ENCODE results near the gene MRPL55. TPM values are rescaled to one million over a fixed set of nuclear protein-coding genes. Genes with fewer than 3 reads are reported as not detected.

Gene MRPL55
- total RNA-seq, 1 experiment from 2014 or later, result 63.7 TPM

GRCh38 chr1:228110556-228110955 lies 1.5 kb upstream of the MRPL55 start:
- intact Hi-C loops (cut with micrococcal nuclease; ENCODE audit: unreplicated experiment), result loop anchor here (1.0 kb wide), 2 partner anchors 21 to 30 kb away; partner anchors contain the start of gene GUK1
- CTCF ChIA-PET, result interaction anchor here (1.0 to 2.4 kb wide), 4 partner anchors 20 to 111 kb away, joined by 3 to 23 read pairs (median 4); partner anchors contain the start of gene IBA57
- H3K4me1 Mint-ChIP-seq (ENCODE audit: low read depth, unreplicated experiment), result peaks cover 7% of the 10 kb centered on the region
- DNase-seq, result no peak
- H3K27ac Mint-ChIP-seq (ENCODE audit: unreplicated experiment), result peak overlapping the region; percentile 100
- H3K9me3 Mint-ChIP-seq (ENCODE audit: unreplicated experiment), result no peaks in the 10 kb centered on the region
- H3K9me3 ChIP-seq, result no peaks in the 10 kb centered on the region; the same call in 1 of the 2 replicates
- H3K4me3 ChIP-seq (ENCODE audit: low read depth, low read length), result peak overlapping the region; percentile 94; the same call in 1 of the 2 replicates
- TF ChIP-seq, protein P1, sequence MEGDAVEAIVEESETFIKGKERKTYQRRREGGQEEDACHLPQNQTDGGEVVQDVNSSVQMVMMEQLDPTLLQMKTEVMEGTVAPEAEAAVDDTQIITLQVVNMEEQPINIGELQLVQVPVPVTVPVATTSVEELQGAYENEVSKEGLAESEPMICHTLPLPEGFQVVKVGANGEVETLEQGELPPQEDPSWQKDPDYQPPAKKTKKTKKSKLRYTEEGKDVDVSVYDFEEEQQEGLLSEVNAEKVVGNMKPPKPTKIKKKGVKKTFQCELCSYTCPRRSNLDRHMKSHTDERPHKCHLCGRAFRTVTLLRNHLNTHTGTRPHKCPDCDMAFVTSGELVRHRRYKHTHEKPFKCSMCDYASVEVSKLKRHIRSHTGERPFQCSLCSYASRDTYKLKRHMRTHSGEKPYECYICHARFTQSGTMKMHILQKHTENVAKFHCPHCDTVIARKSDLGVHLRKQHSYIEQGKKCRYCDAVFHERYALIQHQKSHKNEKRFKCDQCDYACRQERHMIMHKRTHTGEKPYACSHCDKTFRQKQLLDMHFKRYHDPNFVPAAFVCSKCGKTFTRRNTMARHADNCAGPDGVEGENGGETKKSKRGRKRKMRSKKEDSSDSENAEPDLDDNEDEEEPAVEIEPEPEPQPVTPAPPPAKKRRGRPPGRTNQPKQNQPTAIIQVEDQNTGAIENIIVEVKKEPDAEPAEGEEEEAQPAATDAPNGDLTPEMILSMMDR (IDR thresholded peaks at IDR 0.05; ENCODE audit: insufficient read depth in 1 of 2, low read depth in 1 of 2, low read length in 1 of 2, severe bottlenecking in 1 of 2, unreplicated experiment in 1 of 2), result no peak
- POLR2A ChIA-PET, result interaction anchor here (0.6 to 1.4 kb wide), 7 partner anchors 16 to 323 kb away, joined by 3 to 18 read pairs (median 7); partner anchors contain the start of genes ARF1, GUK1 and IBA57
- H3K4me1 ChIP-seq, result peaks cover 8% of the 10 kb centered on the region
- peaks cover 18% of the 10 kb centered on the region for H3K36me3 Mint-ChIP-seq (ENCODE audit: insufficient read depth, unreplicated experiment)
- no peaks in the 10 kb centered on the region for H3K27me3 ChIP-seq (replicated peaks; ENCODE audit: control insufficient read depth, insufficient read depth, low read length)
- H3K27me3 Mint-ChIP-seq (ENCODE audit: insufficient read depth, unreplicated experiment), result no peaks in the 10 kb centered on the region
- H3K4me3 Mint-ChIP-seq (ENCODE audit: unreplicated experiment), result peak overlapping the region; percentile 99
- H3K36me3 ChIP-seq (ENCODE audit: control insufficient read depth, insufficient read depth, low read length), result no peaks in the 10 kb centered on the region
- TSS peak; percentile 68 for BruUV-seq (replicated peaks)

- Histone ChIP-seq H3K9me3 (no peaks in the 10 kb centered on the region; the same call in 1 of the 2 replicates), H3K4me1 (peaks cover 8% of the 10 kb centered on the region), H3K36me3 (ENCODE audit: control insufficient read depth, insufficient read depth, low read length) (no peaks in the 10 kb centered on the region), H3K27me3 (replicated peaks; ENCODE audit: control insufficient read depth, insufficient read depth, low read length) (no peaks in the 10 kb centered on the region), H3K4me3 (ENCODE audit: low read depth, low read length) (peak overlapping the region; percentile 94)
- H3K27ac Mint-ChIP-seq (ENCODE audit: unreplicated experiment), result peak overlapping the region; percentile 100
- POLR2A ChIA-PET, result interaction anchor here (0.6 to 1.4 kb wide), 8 partner anchors 16 to 322 kb away, joined by 3 to 18 read pairs (median 6); partner anchors contain the start of genes ARF1, GUK1 and IBA57
- DNase-seq, result peak; percentile 77 to 82
- H3K27me3 Mint-ChIP-seq (ENCODE audit: insufficient read depth, unreplicated experiment), result no peaks in the 10 kb centered on the region
- H3K4me1 Mint-ChIP-seq (ENCODE audit: low read depth, unreplicated experiment), result peaks cover 7% of the 10 kb centered on the region
- CTCF ChIA-PET, result interaction anchor here (0.6 to 2.4 kb wide), 5 partner anchors 21 to 111 kb away, joined by 3 to 23 read pairs (median 4); partner anchors contain the start of gene IBA57
- H3K36me3 Mint-ChIP-seq (ENCODE audit: insufficient read depth, unreplicated experiment), result peaks cover 19% of the 10 kb centered on the region
- TF ChIP-seq, protein P1 (IDR thresholded peaks at IDR 0.05; ENCODE audit: insufficient read depth in 1 of 2, low read depth in 1 of 2, low read length in 1 of 2, severe bottlenecking in 1 of 2, unreplicated experiment in 1 of 2), result no peak
- BruUV-seq (replicated peaks), result no TSS peak
- H3K9me3 Mint-ChIP-seq (ENCODE audit: unreplicated experiment), result no peaks in the 10 kb centered on the region
- intact Hi-C loops (cut with micrococcal nuclease; ENCODE audit: unreplicated experiment), result loop anchor here (1.0 to 10.0 kb wide), 5 partner anchors 21 to 625 kb away; partner anchors contain the start of genes ARF1, GUK1 and IBA57
- H3K4me3 Mint-ChIP-seq (ENCODE audit: unreplicated experiment), result peak overlapping the region; percentile 99
These were observed 926 bp upstream of the MRPL55 start for GRCh38 chr1:228109962-228110488.

GRCh38 chr1:228108742-228109072 lies 392 bp downstream of the MRPL55 start:
- ChIA-PET CTCF (interaction anchor here (2.4 kb wide), 1 partner anchor 22 kb away, joined by 23 read pairs; no protein-coding TSS in a partner anchor), POLR2A (no interaction called here)
- intact Hi-C loops (cut with micrococcal nuclease; ENCODE audit: unreplicated experiment), result loop anchor here (1.0 to 10.0 kb wide), 3 partner anchors 26 to 624 kb away; partner anchors contain the start of genes ARF1 and IBA57
- H3K9me3 Mint-ChIP-seq (ENCODE audit: unreplicated experiment), result no peaks in the 10 kb centered on the region
- BruUV-seq (replicated peaks), result no TSS peak
- H3K27me3 Mint-ChIP-seq (ENCODE audit: insufficient read depth, unreplicated experiment), result no peaks in the 10 kb centered on the region
- H3K4me1 Mint-ChIP-seq (ENCODE audit: low read depth, unreplicated experiment), result peaks cover 15% of the 10 kb centered on the region
- Histone ChIP-seq H3K4me1 (peaks cover 20% of the 10 kb centered on the region), H3K36me3 (ENCODE audit: control insufficient read depth, insufficient read depth, low read length) (no peaks in the 10 kb centered on the region), H3K9me3 (no peaks in the 10 kb centered on the region), H3K4me3 (ENCODE audit: low read depth, low read length) (peak overlapping the region; percentile 94), H3K27me3 (replicated peaks; ENCODE audit: control insufficient read depth, insufficient read depth, low read length) (no peaks in the 10 kb centered on the region)
- no peak for DNase-seq
- TF ChIP-seq, protein P1 (IDR thresholded peaks at IDR 0.05; ENCODE audit: insufficient read depth in 1 of 2, low read depth in 1 of 2, low read length in 1 of 2, severe bottlenecking in 1 of 2, unreplicated experiment in 1 of 2), result no peak
- peak overlapping the region; percentile 100 for H3K27ac Mint-ChIP-seq (ENCODE audit: unreplicated experiment)
- peaks cover 31% of the 10 kb centered on the region for H3K36me3 Mint-ChIP-seq (ENCODE audit: insufficient read depth, unreplicated experiment)
- H3K4me3 Mint-ChIP-seq (ENCODE audit: unreplicated experiment), result peak overlapping the region; percentile 99

All from Caco-2 (cell line).